ENCODE results near the gene HIGD1C. TPM values are rescaled to one million over a fixed set of nuclear protein-coding genes. Genes with fewer than 3 reads are reported as not detected.
"Not testable (repeated sequence)": the region's sequence is repeated elsewhere in the genome, so short reads cannot be mapped to it uniquely, and the experiment has no call there.

HIGD1C gene
- total RNA-seq (2021) = not detected in 3 replicates
- Bru-seq, nascent RNA = percentile 9 among the genes with signal in this experiment
- long read RNA-seq, experiment 1 = 0 reads
- long read RNA-seq, experiment 2 = 0 reads
- long read RNA-seq, experiment 3 = 0 reads

- CTCF ChIA-PET = interaction anchor here (0.6 kb wide), 1 partner anchor 188 kb away, joined by 5 read pairs; the partner anchor contains the start of gene ATF1
- TF ChIP-seq ETV6 (CRISPR knock-in tag; IDR thresholded peaks at IDR 0.05) (no peak), ZNF423 (CRISPR knock-in tag; IDR thresholded peaks at IDR 0.05) (no peak), ZNF263 (CRISPR knock-in tag; IDR thresholded peaks at IDR 0.05; ENCODE audit: low read depth) (no peak), HMGXB4 (CRISPR knock-in tag; IDR thresholded peaks at IDR 0.05) (no peak)
Observed at GRCh38 chr12:50952510-50952909, at the start of gene HIGD1C. HIGD1C (plus strand) TSS chr12:50952544; CDS start chr12:50953999, 1,455 bp downstream.

GRCh38 chr12:50908479-50908878 lies 43.9 kb upstream of the HIGD1C start:
- H3K27ac Mint-ChIP-seq; H3K4me3 Mint-ChIP-seq; DNase-seq (ENCODE audit: low spot score); H3K27me3 Mint-ChIP-seq (ENCODE audit: low read depth); CTCF ChIA-PET; POLR2A ChIA-PET; ATAC-seq: not testable (repeated sequence)
- Mint-ChIP-seq H3K9me3 (peaks cover 36% of the 10 kb centered on the region), H3K4me1 (peaks cover 12% of the 10 kb centered on the region), H3K36me3 (peaks cover 30% of the 10 kb centered on the region)

More at GRCh38 chr12:50952510-50952909, at the start of gene HIGD1C:
- H3K9me3 Mint-ChIP-seq = peaks cover 6% of the 10 kb centered on the region
- 0 out of 2 replicates have a peak, but pooled peaks cover 14% of the 10 kb centered on the region for H3K4me1 Mint-ChIP-seq
- no peaks in the 10 kb centered on the region for H3K36me3 Mint-ChIP-seq
- no peak within 1 kb of the TSS for H3K27ac Mint-ChIP-seq
- POLR2A ChIA-PET = no interaction called here
- H3K27me3 Mint-ChIP-seq (ENCODE audit: low read depth) = no peaks in the 10 kb centered on the region
- H3K4me3 Mint-ChIP-seq = no peak within 1 kb of the TSS
- no peak for DNase-seq (ENCODE audit: low spot score)
- no peak for ATAC-seq

GRCh38 chr12:50912361-50912760 lies 40.0 kb upstream of the HIGD1C start:
- Mint-ChIP-seq H3K4me1 (peaks cover 13% of the 10 kb centered on the region), H3K36me3 (peaks cover 63% of the 10 kb centered on the region), H3K9me3 (peaks cover 65% of the 10 kb centered on the region)
- H3K4me3 Mint-ChIP-seq; DNase-seq (ENCODE audit: low spot score); H3K27ac Mint-ChIP-seq; ATAC-seq; POLR2A ChIA-PET; H3K27me3 Mint-ChIP-seq (ENCODE audit: low read depth): not testable (repeated sequence)
- CTCF ChIA-PET = interaction anchor here (0.6 kb wide), 1 partner anchor 87 kb away, joined by 3 read pairs; no protein-coding TSS in a partner anchor

- ATAC-seq (no peak; the same call in 1 of the 2 replicates), DNase-seq (ENCODE audit: low spot score) (no peak)
- ChIA-PET CTCF (no interaction called here), POLR2A (no interaction called here)
- Mint-ChIP-seq H3K4me1 (peaks cover 13% of the 10 kb centered on the region), H3K9me3 (peaks cover 73% of the 10 kb centered on the region), H3K27ac (no peak overlapping the region), H3K27me3 (ENCODE audit: low read depth) (no peaks in the 10 kb centered on the region; the same call in 1 of the 2 replicates), H3K4me3 (no peak overlapping the region), H3K36me3 (peaks cover 71% of the 10 kb centered on the region)
- TF ChIP-seq FOXJ3 (CRISPR knock-in tag; IDR thresholded peaks at IDR 0.05; ENCODE audit: borderline replicate concordance) (no peak), FOXK1 (CRISPR knock-in tag; IDR thresholded peaks at IDR 0.05) (no peak), ZNF423 (CRISPR knock-in tag; IDR thresholded peaks at IDR 0.05) (no peak), ZNF263 (CRISPR knock-in tag; IDR thresholded peaks at IDR 0.05; ENCODE audit: low read depth) (no peak), ZNF512 (CRISPR knock-in tag; IDR thresholded peaks at IDR 0.05; ENCODE audit: borderline replicate concordance) (no peak), ZSCAN18 (CRISPR knock-in tag; IDR thresholded peaks at IDR 0.05) (no peak), MXD4 (CRISPR knock-in tag; IDR thresholded peaks at IDR 0.05; ENCODE audit: borderline replicate concordance) (no peak), ATF1 (CRISPR knock-in tag; IDR thresholded peaks at IDR 0.05) (no peak), TP53 (CRISPR knock-in tag; IDR thresholded peaks at IDR 0.05) (no peak), E2F4 (CRISPR knock-in tag; IDR thresholded peaks at IDR 0.05; ENCODE audit: borderline replicate concordance, low read depth) (no peak), ESRRA (CRISPR knock-in tag; IDR thresholded peaks at IDR 0.05; ENCODE audit: borderline replicate concordance) (no peak), CBFB (CRISPR knock-in tag; IDR thresholded peaks at IDR 0.05; ENCODE audit: low read depth) (no peak), PRRX2 (CRISPR knock-in tag; IDR thresholded peaks at IDR 0.05) (no peak), NR3C1 (CRISPR knock-in tag; conservative IDR thresholded peaks at IDR 0.05; ENCODE audit: low read depth) (no peak), AR (CRISPR knock-in tag; IDR thresholded peaks at IDR 0.05) (no peak), SMAD3 (CRISPR knock-in tag; IDR thresholded peaks at IDR 0.05; ENCODE audit: borderline replicate concordance) (no peak), MAX (CRISPR knock-in tag; IDR thresholded peaks at IDR 0.05) (no peak)
Observed at GRCh38 chr12:50913224-50913623, 39.1 kb upstream of the HIGD1C start.

All from WTC11 (cell line).